Measurements from ENCODE around the gene RAP1GAP2.
"Not testable (repeated sequence)": the region's sequence is repeated elsewhere in the genome, so short reads cannot be mapped to it uniquely, and the experiment has no call there.

RAP1GAP2 gene

DNA sequence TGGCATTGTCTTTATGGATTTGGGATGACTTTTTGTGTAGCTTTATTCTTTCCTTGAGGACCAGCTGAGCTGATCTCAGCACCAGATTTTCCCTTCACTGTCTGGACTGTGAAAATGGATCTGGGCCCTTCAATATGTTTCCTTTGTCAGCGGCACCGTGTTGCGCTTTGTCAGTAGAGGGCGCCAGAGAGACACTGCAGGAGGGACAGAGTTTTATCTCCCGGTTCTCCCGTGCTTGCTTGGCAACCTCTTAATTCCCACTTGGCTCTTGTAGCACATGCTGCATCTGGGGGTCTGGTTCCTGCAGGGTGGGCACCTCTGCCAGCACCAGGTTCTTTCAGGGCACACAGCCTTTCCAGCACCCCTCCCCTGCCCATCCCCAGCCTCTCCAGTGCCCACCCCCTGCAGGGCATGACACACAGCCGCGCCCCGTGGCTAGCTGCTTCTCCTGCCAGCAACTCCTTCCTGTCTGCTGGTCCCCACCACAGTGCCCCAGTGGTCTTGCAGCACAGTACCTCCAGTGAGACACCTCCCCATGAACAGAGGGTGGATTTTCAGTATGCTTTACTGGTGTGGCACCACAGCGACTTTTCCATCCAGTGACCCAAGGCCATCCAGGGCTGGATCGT, 247.6 kb downstream of the RAP1GAP2 start:
- DNase-seq (ENCODE audit: low spot score): no peak

DNA sequence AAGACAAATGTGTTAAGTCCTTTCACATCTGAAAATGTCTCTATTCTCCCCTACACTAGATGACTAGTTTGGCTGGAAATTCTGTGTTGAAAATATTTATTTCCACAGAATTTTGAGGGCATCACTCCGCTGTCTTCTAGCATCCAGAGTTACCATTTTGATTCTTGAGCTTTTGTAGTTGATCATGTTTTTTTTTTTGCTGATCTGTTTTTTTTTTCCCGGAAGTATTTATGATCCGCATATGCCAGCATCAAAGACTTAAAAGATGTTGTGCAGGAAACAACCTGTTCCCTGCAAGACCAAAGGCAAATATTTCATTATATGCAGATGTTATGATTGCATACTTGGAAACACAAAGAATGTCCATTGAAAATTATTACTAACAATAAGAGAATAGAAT, 250.5 kb downstream of the RAP1GAP2 start:
- no peak for DNase-seq (ENCODE audit: low spot score)

DNA sequence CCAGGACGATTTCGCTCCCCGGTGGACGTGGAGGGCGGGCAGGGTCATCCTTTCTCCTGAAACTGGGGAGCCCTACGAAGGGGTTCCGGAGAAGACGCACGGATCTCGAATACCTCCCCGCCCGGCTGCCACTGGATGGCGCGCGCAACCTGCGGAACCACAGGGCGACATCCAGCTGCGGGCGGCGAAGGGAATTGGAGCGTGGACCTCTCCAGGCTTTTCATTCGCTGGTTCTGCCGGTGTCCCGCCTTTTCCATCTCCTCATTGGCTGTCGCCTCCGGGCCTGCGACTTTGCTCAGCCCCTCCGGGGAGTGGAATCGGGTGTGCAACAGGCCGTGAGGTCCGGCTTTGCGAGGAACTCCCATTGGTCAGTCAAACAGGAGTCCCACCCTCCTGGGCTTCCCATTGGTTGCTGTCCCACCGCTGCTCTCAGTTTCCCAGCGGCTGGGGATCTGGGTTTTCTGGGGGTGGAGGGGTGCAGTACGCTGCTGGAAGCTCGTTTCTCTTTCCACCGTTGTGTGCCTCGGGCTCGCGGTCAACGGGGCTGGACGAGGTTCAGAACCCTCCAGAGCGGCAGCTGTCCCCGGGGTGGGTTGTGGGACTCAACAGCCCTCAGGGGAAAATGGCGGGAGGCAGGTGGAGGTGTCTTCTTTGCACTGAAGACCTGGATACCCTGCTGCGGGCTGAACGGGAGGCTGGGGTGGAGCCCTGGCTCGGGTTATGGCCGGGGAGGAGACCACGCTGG, 252.7 kb downstream of the RAP1GAP2 start:
- DNase-seq (ENCODE audit: low spot score): peak; percentile 90

DNA sequence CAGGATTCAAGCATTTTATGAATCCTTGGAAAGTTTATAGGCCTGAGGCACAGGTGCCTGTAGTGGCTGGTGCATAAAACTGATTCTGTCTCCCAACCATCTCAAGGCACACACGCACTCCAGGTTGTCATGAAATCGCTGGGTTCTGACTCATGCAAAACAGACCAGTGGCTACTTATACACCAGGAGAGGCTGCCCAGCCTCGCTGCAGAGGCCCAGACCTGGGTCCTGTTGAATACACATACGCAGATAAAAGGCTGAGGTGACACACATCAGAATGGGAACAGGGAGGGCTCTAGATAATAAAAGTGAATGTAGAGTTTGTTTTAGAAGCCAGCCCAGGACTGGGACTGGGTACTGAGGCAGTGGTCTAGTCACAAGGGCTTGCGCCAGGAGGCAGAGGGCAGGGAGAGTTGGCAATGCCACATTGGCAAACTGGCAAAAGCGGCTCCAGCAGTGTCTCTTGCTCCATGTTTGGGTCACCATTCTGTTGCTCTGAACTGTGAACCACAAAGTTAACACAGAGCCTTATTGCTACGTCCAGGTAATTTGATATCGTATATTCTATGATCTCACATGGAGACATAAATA, 253.6 kb downstream of the RAP1GAP2 start:
- no peak for DNase-seq (ENCODE audit: low spot score)

DNA sequence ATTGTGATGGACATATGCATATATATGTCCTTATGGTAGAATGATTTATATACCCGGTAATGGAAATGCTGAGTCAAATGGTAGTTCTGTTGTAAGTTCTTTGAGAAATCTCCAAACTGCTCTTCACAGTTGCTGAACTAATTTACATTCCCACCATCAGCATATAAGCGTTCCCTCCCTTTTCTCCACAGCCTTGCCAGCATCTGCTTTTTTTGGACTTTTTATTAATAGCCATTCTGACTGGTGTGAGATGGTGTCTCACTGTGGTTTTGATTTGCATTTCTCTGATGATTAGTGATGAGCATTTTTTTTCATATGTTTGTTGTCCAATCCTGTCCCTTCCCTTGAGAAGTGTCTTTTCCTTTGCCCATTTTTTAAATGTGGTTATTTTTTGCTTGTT, 258.6 kb downstream of the RAP1GAP2 start:
- DNase-seq (ENCODE audit: low spot score): not testable (repeated sequence)

DNA sequence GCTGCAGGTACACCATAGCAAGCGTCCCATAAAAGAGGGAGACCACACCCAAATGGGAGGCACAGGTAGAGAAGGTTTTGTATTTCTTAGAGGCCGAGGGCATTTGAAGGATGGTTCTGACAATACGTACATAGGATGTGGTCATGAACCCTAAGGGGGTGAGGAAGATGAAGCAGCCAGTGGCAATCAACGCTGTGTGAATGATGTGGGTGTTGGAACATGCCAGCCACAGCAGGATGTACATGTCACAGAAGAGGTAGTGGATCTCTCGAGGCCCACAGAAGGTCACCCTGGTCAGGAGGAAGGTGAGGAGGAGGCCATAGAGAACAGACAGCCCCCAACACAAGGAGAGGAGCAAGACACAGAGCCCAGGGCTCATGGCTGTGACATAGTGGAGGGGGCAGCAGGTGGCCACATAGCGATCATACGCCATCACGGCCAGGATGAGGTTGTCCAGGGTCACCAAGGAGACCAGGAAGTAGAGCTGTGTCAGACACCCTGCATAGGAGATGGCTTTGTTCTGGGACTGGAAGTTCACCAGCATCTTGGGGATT, 266.7 kb downstream of the RAP1GAP2 start:
- not testable (repeated sequence) for DNase-seq (ENCODE audit: low spot score)

DNA sequence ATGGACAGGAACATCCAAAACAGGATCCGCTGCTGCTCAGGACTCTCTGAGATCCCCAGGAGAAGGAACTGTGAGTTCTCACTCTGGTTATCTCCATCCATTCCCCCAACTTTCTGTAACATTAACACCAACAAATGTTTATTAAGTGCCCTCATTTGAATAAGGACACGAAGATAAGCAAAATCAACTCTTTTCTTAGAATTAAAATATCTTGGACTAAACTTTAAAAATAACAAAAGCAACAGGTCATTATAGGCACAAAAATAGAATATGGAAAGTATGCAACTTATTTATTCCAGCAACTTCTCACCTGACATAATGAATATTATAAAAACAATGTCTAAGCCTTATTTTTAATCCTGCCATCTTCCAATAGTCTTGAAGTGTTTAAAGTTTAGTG, 267.3 kb downstream of the RAP1GAP2 start, which contains the start of gene OR1D5:
Gene OR1D5 (minus strand): TSS at position 101 of the 400 bp plus-strand sequence. CDS start 0 bp downstream, at position 101.
- not testable (repeated sequence) for DNase-seq (ENCODE audit: low spot score)

DNA sequence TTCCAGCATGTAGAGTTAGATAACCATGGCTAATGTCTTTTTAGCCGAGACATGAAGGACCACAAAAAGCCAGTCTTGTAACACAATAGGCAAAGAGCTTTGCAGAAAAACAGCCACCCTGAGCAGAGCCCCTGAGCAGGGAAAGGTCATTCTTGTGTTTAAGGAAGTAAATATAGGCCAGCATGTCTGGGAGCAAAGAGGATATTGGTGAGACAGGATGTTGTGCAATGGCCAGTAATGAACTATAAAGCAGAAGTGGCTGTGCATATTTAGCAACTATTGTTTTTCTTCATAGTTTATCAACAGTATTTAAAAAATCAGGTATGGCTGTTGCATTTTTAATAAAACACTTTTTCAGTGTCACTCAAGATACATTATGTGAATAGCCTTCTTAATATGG, 269.0 kb downstream of the RAP1GAP2 start:
- DNase-seq (ENCODE audit: low spot score): not testable (repeated sequence)

DNA sequence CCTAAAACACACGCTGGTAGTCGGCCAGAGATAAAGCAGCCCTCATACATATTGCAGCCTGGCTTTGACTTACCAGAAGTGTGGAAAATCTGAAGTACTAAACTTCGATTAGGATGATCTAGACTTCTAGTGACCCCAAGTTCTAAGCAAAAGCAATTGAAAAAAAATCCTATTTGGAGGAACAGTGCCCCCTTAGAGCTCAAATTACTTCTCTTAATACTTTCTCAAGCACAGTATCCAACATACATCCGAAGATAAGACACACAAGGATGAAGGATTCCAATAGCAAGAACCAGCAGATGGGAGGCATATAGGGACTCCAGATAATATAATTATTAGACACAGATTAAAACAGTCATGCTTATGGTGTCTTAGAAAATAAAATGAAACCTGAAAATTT, 277.6 kb downstream of the RAP1GAP2 start:
- not testable (repeated sequence) for DNase-seq (ENCODE audit: low spot score)
